ENCODE data around the gene JSRP1.

Gene JSRP1

GRCh38 chr19:2212861-2213711 is 43.1 kb downstream of the JSRP1 start:
- Mint-ChIP-seq H3K9me3 (no peaks in the 10 kb centered on the region), H3K4me1 (peaks cover 17% of the 10 kb centered on the region), H3K36me3 (peaks cover 97% of the 10 kb centered on the region), H3K27ac (peak overlapping the region; percentile 89), H3K4me3 (no peak overlapping the region)
- no peak for ATAC-seq
- DNase-seq (ENCODE audit: low spot score in 2 of 2), result no peak

GRCh38 chr19:2210987-2211740 is 45.1 kb downstream of the JSRP1 start:
- no peak for DNase-seq (ENCODE audit: low spot score in 2 of 2)
- Mint-ChIP-seq H3K4me1 (peaks cover 10% of the 10 kb centered on the region), H3K27ac (peak overlapping the region; percentile 80), H3K9me3 (no peaks in the 10 kb centered on the region), H3K36me3 (peaks cover 96% of the 10 kb centered on the region), H3K4me3 (no peak overlapping the region)
- ATAC-seq, result no peak

GRCh38 chr19:2210206-2210605 is 46.0 kb downstream of the JSRP1 start:
- DNase-seq (ENCODE audit: low spot score in 2 of 2), result no peak
- no peaks in the 10 kb centered on the region for H3K9me3 Mint-ChIP-seq
- no peak for ATAC-seq
- no peak overlapping the region for H3K27ac Mint-ChIP-seq
- H3K36me3 Mint-ChIP-seq, result peaks cover 96% of the 10 kb centered on the region
- peaks cover 6% of the 10 kb centered on the region for H3K4me1 Mint-ChIP-seq
- no peak overlapping the region for H3K4me3 Mint-ChIP-seq

GRCh38 chr19:2209408-2209807 is 46.8 kb downstream of the JSRP1 start:
- no peaks in the 10 kb centered on the region for H3K9me3 Mint-ChIP-seq
- no peak for ATAC-seq
- H3K4me3 Mint-ChIP-seq, result no peak overlapping the region
- H3K4me1 Mint-ChIP-seq, result peaks cover under 1% of the 10 kb centered on the region
- H3K27ac Mint-ChIP-seq, result no peak overlapping the region
- H3K36me3 Mint-ChIP-seq, result peaks cover 96% of the 10 kb centered on the region
- DNase-seq (ENCODE audit: low spot score in 2 of 2), result no peak

- H3K4me1 Mint-ChIP-seq, result peaks cover 5% of the 10 kb centered on the region
- no peak overlapping the region for H3K4me3 Mint-ChIP-seq
- DNase-seq (ENCODE audit: low spot score in 2 of 2) (no peak), ATAC-seq (no peak)
- no peak overlapping the region for H3K27ac Mint-ChIP-seq
- peaks cover 96% of the 10 kb centered on the region for H3K36me3 Mint-ChIP-seq
- no peaks in the 10 kb centered on the region for H3K9me3 Mint-ChIP-seq
Observed at GRCh38 chr19:2208975-2209374, 47.2 kb downstream of the JSRP1 start.

GRCh38 chr19:2207991-2208860 is 48.0 kb downstream of the JSRP1 start:
- Mint-ChIP-seq H3K27ac (peak overlapping the region; percentile 17), H3K9me3 (no peaks in the 10 kb centered on the region), H3K36me3 (peaks cover 96% of the 10 kb centered on the region), H3K4me3 (no peak overlapping the region), H3K4me1 (peaks cover 8% of the 10 kb centered on the region)
- DNase-seq (ENCODE audit: low spot score in 2 of 2) (peak in 1 of 2 donors; percentile 61), ATAC-seq (peak; percentile 73)

- no peak for ATAC-seq
- Mint-ChIP-seq H3K9me3 (no peaks in the 10 kb centered on the region), H3K36me3 (peaks cover 96% of the 10 kb centered on the region), H3K4me3 (no peak overlapping the region), H3K4me1 (peaks cover 8% of the 10 kb centered on the region), H3K27ac (peak overlapping the region; percentile 17)
- DNase-seq (ENCODE audit: low spot score in 2 of 2), result no peak
Observed at GRCh38 chr19:2207008-2207407, 49.2 kb downstream of the JSRP1 start.

GRCh38 chr19:2202366-2202765 is 53.9 kb downstream of the JSRP1 start:
- Mint-ChIP-seq H3K9me3 (no peaks in the 10 kb centered on the region), H3K36me3 (peaks cover 89% of the 10 kb centered on the region), H3K4me1 (peaks cover 29% of the 10 kb centered on the region), H3K4me3 (no peak overlapping the region), H3K27ac (no peak overlapping the region)
- DNase-seq (ENCODE audit: low spot score in 2 of 2), result no peak
- no peak for ATAC-seq
